Parathyroid adenoma (tissue), 2 donors: ENCODE results near the gene CCDC85A.
"Not testable (repeated sequence)": the region's sequence is repeated elsewhere in the genome, so short reads cannot be mapped to it uniquely, and the experiment has no call there.

Experiments
- H2AFZ ChIP-seq: fragments of 300-600 bp; sonication (generic); one replicate; pipeline ENCODE4 v1.7.0; 2017; ENCODE audit warnings: antibody characterized with exemption, mild to moderate bottlenecking
- H3K27ac ChIP-seq: fragments of 300-600 bp; sonication (generic); one replicate; pipeline ENCODE4 v1.7.0; 2017
- H3K27me3 ChIP-seq: fragments of 300-600 bp; sonication (generic); one replicate; pipeline ENCODE4 v1.7.0; 2017; ENCODE audit warnings: low read length; ENCODE audit not compliant: control insufficient read depth, insufficient read depth
- H3K36me3 ChIP-seq: fragments of 300-600 bp; sonication (generic); one replicate; pipeline ENCODE4 v1.7.0; 2017; ENCODE audit warnings: low read length; ENCODE audit not compliant: control insufficient read depth, insufficient read depth
- H3K4me1 ChIP-seq: fragments of 300-600 bp; sonication (generic); one replicate; pipeline ENCODE4 v1.7.0; 2017; ENCODE audit warnings: control low read depth
- H3K4me2 ChIP-seq: fragments of 300-600 bp; sonication (generic); one replicate; pipeline ENCODE4 v1.7.0; 2017; ENCODE audit warnings: low read length
- H3K4me3 ChIP-seq: fragments of 300-600 bp; sonication (generic); one replicate; pipeline ENCODE4 v1.7.0; 2017; ENCODE audit warnings: low read depth, low read length
- H3K79me2 ChIP-seq: fragments of 300-600 bp; sonication (generic); one replicate; pipeline ENCODE4 v1.7.0; 2017; ENCODE audit warnings: control low read depth
- H3K9ac ChIP-seq: fragments of 300-600 bp; sonication (generic); one replicate; pipeline ENCODE4 v1.7.0; 2017; ENCODE audit warnings: mild to moderate bottlenecking
- H3K9me3 ChIP-seq: fragments of 300-600 bp; sonication (generic); one replicate; pipeline ENCODE4 v1.7.0; 2017; ENCODE audit warnings: low read length; ENCODE audit not compliant: control insufficient read depth
- CTCF ChIP-seq: fragments of 300-600 bp; sonication (generic); IDR thresholded peaks from one replicate; pipeline ENCODE4 v1.7.0; 2017; ENCODE audit warnings: antibody characterized with exemption, mild to moderate bottlenecking
- donor health status: primary hyperparathyroidism.

CCDC85A gene

GRCh38 chr2:56183643-56184499, at the start of gene CCDC85A:
CCDC85A (plus strand) TSS chr2:56183990; CDS start chr2:56184625, 635 bp downstream.
- TF ChIP-seq CTCF = peak; percentile 83
- H3K4me1 ChIP-seq = no peaks in the 10 kb centered on the region
- H3K4me2 ChIP-seq = peak within 1 kb of the TSS; percentile 82
- H3K9ac ChIP-seq = no peak within 1 kb of the TSS
- no peaks in the 10 kb centered on the region for H3K79me2 ChIP-seq
- no peaks in the 10 kb centered on the region for H3K36me3 ChIP-seq
- H3K9me3 ChIP-seq = no peaks in the 10 kb centered on the region
- H2AFZ ChIP-seq = peak within 1 kb of the TSS; percentile 65
- H3K27ac ChIP-seq = no peak within 1 kb of the TSS
- H3K27me3 ChIP-seq = no peaks in the 10 kb centered on the region
- H3K4me3 ChIP-seq = peak within 1 kb of the TSS; percentile 57

- H3K9me3 ChIP-seq = no peaks in the 10 kb centered on the region
- H3K9ac ChIP-seq = no peak overlapping the region
- no peak overlapping the region for H3K4me2 ChIP-seq
- no peak overlapping the region for H3K4me3 ChIP-seq
- no peaks in the 10 kb centered on the region for H3K27me3 ChIP-seq
- no peaks in the 10 kb centered on the region for H3K4me1 ChIP-seq
- H3K36me3 ChIP-seq = no peaks in the 10 kb centered on the region
- H3K79me2 ChIP-seq = no peaks in the 10 kb centered on the region
- no peak overlapping the region for H2AFZ ChIP-seq
- no peak overlapping the region for H3K27ac ChIP-seq
- TF ChIP-seq CTCF = no peak
Measured at GRCh38 chr2:56134861-56135260, 48.9 kb upstream of the CCDC85A start.

GRCh38 chr2:56142497-56143061, 41.2 kb upstream of the CCDC85A start:
- H2AFZ ChIP-seq, H3K4me1 ChIP-seq, H3K79me2 ChIP-seq, H3K4me3 ChIP-seq, H3K27ac ChIP-seq, H3K4me2 ChIP-seq, H3K27me3 ChIP-seq, H3K9ac ChIP-seq, H3K36me3 ChIP-seq, H3K9me3 ChIP-seq: not testable (repeated sequence)

GRCh38 chr2:56147907-56148306, 35.9 kb upstream of the CCDC85A start:
- no peaks in the 10 kb centered on the region for H3K79me2 ChIP-seq
- H3K9ac ChIP-seq = no peak overlapping the region
- H3K4me1 ChIP-seq = no peaks in the 10 kb centered on the region
- no peak overlapping the region for H3K4me2 ChIP-seq
- H3K27ac ChIP-seq = no peak overlapping the region
- no peak overlapping the region for H2AFZ ChIP-seq
- H3K27me3 ChIP-seq = no peaks in the 10 kb centered on the region
- no peak overlapping the region for H3K4me3 ChIP-seq
- H3K9me3 ChIP-seq = no peaks in the 10 kb centered on the region
- no peaks in the 10 kb centered on the region for H3K36me3 ChIP-seq
- TF ChIP-seq CTCF = no peak

GRCh38 chr2:56148825-56149224, 35.0 kb upstream of the CCDC85A start:
- Histone ChIP-seq H3K27ac (no peak overlapping the region), H3K9me3 (no peaks in the 10 kb centered on the region), H3K36me3 (no peaks in the 10 kb centered on the region), H3K79me2 (no peaks in the 10 kb centered on the region), H3K4me3 (no peak overlapping the region), H2AFZ (no peak overlapping the region), H3K4me2 (no peak overlapping the region), H3K27me3 (no peaks in the 10 kb centered on the region), H3K9ac (no peak overlapping the region), H3K4me1 (no peaks in the 10 kb centered on the region)
- TF ChIP-seq CTCF = no peak
